ENCODE data around the gene CLK1.
"Not testable (repeated sequence)": the region's sequence is repeated elsewhere in the genome, so short reads cannot be mapped to it uniquely, and the experiment has no call there.

- not testable (repeated sequence) for TF ChIP-seq POLR2A (IDR thresholded peaks at IDR 0.05; ENCODE audit: low read depth, low read length); SPI1 (IDR thresholded peaks at IDR 0.05; ENCODE audit: low read depth, low read length); POLR2AphosphoS5 (IDR thresholded peaks at IDR 0.05; ENCODE audit: low read depth, low read length); POU2F2 (IDR thresholded peaks at IDR 0.05; ENCODE audit: low read depth, low read length); TAF1 (IDR thresholded peaks at IDR 0.05; ENCODE audit: low read depth, low read length); PAX5 (IDR thresholded peaks at IDR 0.05; ENCODE audit: insufficient read depth, low read length, severe bottlenecking)
These were observed 45.7 kb downstream of the CLK1 start for GRCh38 chr2:200818732-200819131.
